GM13976 (cell line): ENCODE measurements around the gene MAPK1.
"Not testable (repeated sequence)": the region's sequence is repeated elsewhere in the genome, so short reads cannot be mapped to it uniquely, and the experiment has no call there.

Source experiments
- DNase-seq: peaks from one replicate; pipeline ENCODE4 v3.0.0; 2012; ENCODE audit warnings: low spot score
- in situ Hi-C: fragments of 300-500 bp; cut with MboI; formaldehyde crosslinking; loops from one replicate; pipeline ENCODE4 v1.12.0; 2022; ENCODE audit warnings: low sequenced_read_pairs, mixed read lengths, inconsistent platforms; ENCODE audit not compliant: unreplicated experiment
- TF ChIP-seq, protein P1 (sequence below): IDR thresholded peaks from 2 replicates; pipeline ENCODE4 v1.5.1; 2012; ENCODE audit warnings: borderline replicate concordance, mild to moderate bottlenecking; ENCODE audit not compliant: insufficient read depth; ENCODE audit errors: extremely low read depth, missing control alignments, control extremely low read depth

Gene MAPK1

GRCh38 chr22:21734540-21735199 is 132.8 kb downstream of the MAPK1 start:
- DNase-seq = no peak
- TF ChIP-seq, protein P1, sequence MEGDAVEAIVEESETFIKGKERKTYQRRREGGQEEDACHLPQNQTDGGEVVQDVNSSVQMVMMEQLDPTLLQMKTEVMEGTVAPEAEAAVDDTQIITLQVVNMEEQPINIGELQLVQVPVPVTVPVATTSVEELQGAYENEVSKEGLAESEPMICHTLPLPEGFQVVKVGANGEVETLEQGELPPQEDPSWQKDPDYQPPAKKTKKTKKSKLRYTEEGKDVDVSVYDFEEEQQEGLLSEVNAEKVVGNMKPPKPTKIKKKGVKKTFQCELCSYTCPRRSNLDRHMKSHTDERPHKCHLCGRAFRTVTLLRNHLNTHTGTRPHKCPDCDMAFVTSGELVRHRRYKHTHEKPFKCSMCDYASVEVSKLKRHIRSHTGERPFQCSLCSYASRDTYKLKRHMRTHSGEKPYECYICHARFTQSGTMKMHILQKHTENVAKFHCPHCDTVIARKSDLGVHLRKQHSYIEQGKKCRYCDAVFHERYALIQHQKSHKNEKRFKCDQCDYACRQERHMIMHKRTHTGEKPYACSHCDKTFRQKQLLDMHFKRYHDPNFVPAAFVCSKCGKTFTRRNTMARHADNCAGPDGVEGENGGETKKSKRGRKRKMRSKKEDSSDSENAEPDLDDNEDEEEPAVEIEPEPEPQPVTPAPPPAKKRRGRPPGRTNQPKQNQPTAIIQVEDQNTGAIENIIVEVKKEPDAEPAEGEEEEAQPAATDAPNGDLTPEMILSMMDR = no peak
- in situ Hi-C loops = no loop called here

DNA sequence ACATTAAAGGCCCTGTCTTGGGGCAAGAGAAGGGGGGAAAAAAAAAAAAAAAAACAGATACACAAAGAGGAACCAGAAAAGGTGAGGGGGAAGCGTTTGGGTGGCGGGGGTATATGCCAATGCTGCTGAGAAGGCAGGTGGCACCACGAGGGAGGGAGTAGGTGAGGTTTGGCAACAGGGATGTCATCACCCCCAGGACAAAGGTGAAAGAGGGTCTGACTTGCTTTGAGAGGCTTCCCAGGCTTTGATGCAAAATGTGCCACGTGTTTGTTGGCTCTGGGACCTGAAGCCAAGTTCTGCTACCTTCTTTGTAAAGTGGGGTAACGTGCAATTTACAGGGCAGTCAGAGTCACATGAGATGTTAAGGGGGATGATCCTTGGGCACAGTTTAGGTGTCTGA is 135.9 kb downstream of the MAPK1 start:
- TF ChIP-seq, protein P1 = no peak
- DNase-seq = no peak
- in situ Hi-C loops = no loop called here

DNA sequence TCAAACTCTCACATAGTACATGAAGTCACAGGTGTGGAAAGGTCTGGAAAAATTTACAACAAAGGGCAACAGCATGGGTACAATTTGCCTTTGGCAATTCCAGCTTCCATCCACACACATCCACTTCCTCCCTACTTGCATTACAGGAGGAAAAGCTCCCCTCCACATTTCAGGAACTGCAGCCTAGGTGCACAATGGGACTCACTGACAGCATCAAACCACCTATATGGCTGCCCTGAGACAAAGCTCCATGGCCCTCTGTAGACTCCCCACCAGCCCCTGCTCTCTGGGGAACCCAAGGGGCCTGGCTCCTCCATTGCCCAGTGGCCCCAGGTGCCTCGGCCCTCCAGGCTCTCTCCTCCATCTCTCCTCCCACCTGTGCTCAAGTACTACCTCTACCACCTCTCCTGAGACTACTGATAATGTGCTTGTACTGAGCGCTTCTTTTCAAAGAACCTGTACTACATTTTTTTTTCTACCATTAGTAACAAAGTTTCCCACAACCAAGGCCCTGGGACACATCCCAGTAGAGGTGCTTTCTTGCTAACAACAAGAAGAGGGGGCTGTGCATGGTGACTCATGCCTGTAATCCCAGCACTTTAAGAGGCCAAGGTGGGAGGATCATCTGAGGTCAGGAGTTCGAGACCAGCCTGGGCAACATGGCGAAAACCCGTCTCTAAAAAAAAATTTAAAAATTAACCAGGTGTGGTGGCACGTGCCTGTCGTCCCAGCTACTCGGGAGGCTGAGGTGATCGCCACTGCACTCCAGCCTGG is 136.7 kb downstream of the MAPK1 start:
- no peak for DNase-seq
- TF ChIP-seq, protein P1 = no peak
- in situ Hi-C loops = no loop called here

GRCh38 chr22:21729184-21729583 is 138.3 kb downstream of the MAPK1 start:
- DNase-seq, in situ Hi-C loops: not testable (repeated sequence)

DNA sequence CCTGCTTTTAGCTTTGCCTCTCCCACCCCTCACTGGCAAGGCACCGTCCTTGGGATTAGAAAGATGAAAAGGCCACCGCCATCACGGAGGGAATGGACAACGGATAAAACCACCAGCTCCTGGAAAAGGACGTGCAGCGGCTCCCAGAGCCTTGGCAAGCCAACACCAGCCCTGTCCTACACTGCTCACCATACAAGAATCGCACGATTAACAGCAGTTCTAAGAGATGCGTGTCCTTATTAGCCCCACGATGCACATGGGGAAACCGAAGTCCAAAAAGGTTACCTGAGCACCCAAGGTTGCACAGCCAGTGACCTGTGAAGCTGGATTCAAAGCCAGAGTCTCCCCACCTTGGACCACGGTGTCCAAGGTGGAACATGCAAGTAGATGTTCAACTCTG is 139.2 kb downstream of the MAPK1 start:
- DNase-seq = no peak
- in situ Hi-C loops = no loop called here
- TF ChIP-seq, protein P1 = no peak

DNA sequence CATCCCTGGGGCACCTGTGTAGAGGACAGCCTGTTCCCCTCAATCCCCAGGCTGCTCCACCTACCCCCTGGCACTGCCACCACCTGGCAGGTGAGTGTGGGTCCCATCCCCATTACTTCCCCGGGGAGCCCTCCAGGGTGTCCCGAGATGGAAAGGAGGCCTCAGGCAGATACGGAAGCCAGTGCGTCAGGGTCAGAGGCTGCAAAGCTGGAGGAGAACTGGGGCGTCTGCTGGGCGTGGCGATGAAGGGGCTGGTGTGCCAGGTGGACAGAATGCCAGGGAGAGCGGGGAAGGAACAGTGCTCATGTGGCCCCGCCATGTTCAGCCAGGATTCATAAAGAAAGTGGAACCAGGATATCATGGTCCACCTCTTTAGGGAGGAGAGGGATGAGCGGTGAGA is 139.7 kb downstream of the MAPK1 start:
- DNase-seq = no peak

More for the DNA sequence above, 139.7 kb downstream of the MAPK1 start:
- TF ChIP-seq, protein P1 = no peak
- in situ Hi-C loops = no loop called here
